ENCODE results near the gene FNDC3B.

GRCh38 chr3:172437713-172438112 is 398.3 kb downstream of the FNDC3B start:
- TF ChIP-seq TCF7L2 (IDR thresholded peaks at IDR 0.05; ENCODE audit: low read depth, low read length) (no peak), ZNF217 (CRISPR knock-in tag; IDR thresholded peaks at IDR 0.05) (no peak), PTBP1 (IDR thresholded peaks at IDR 0.05; ENCODE audit: low read depth, low read length) (no peak), ZBTB33 (CRISPR knock-in tag; IDR thresholded peaks at IDR 0.05) (no peak)
